Measurements from ENCODE around the gene TLCD5.

DNA sequence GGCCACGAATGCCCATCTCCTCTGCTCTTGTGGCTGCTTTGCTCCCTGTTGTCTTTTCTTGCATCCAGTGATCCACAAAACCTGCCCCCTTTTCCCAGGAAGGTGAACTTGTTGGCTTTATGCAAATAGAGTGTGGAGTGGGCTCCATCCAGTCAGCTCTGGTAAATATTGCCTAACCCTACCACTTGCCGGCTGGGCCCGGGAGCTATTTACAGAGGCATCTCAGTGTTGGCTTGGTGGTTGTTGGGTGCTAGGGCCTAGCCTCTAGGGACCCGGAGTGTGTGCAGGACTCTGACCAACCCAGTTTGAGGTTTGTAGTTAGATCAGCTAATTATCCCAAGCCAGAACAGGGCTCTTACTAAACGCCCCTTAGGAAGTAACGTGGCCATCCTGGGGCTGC is 40.8 kb upstream of the TLCD5 start:
- TF ChIP-seq, protein P1, sequence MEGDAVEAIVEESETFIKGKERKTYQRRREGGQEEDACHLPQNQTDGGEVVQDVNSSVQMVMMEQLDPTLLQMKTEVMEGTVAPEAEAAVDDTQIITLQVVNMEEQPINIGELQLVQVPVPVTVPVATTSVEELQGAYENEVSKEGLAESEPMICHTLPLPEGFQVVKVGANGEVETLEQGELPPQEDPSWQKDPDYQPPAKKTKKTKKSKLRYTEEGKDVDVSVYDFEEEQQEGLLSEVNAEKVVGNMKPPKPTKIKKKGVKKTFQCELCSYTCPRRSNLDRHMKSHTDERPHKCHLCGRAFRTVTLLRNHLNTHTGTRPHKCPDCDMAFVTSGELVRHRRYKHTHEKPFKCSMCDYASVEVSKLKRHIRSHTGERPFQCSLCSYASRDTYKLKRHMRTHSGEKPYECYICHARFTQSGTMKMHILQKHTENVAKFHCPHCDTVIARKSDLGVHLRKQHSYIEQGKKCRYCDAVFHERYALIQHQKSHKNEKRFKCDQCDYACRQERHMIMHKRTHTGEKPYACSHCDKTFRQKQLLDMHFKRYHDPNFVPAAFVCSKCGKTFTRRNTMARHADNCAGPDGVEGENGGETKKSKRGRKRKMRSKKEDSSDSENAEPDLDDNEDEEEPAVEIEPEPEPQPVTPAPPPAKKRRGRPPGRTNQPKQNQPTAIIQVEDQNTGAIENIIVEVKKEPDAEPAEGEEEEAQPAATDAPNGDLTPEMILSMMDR (IDR thresholded peaks at IDR 0.05), result no peak
- no peak for TF ChIP-seq POLR2A (IDR thresholded peaks at IDR 0.05; ENCODE audit: low read depth)

All from esophagus muscularis mucosa (tissue), 3 donors.